HEK293 (cell line): ENCODE data around the gene SPTBN5.

ENCODE experiments used
- CTCF ChIA-PET: fragments of 350-600 bp; formaldehyde crosslinking; extraction: SDS; loops from one replicate; lab custom pipeline; 2021; ENCODE audit warnings: antibody characterized with exemption; lab: Yijun Ruan, JAX
- POLR2A ChIA-PET: fragments of 300-600 bp; formaldehyde crosslinking; extraction: SDS; loops from one replicate; lab custom pipeline; 2020; ENCODE audit warnings: antibody characterized with exemption, inconsistent platforms; lab: Yijun Ruan, JAX
- H3K27ac ChIP-seq: fragments of 200-500 bp; sonication (Bioruptor generic); 2 replicates; pipeline ENCODE4 v1.5.1; 2014; ENCODE audit warnings: low read depth, low read length, control low read depth, inconsistent platforms; ENCODE audit errors: extremely low read depth
- H3K36me3 ChIP-seq, 2 experiments: fragments of 200-500 bp in 1 of 2; sonication (Bioruptor generic) in 1 of 2; 1 replicate in 1 of 2; 2 replicates in 1 of 2; pipeline ENCODE4 v1.5.1; 2014 to 2017; ENCODE audit warnings: inconsistent platforms in 2 of 2, low read length in 2 of 2; ENCODE audit not compliant: control insufficient read depth in 2 of 2, insufficient read depth in 1 of 2
- H3K4me1 ChIP-seq: fragments of 200-500 bp; sonication (Bioruptor generic); 2 replicates; pipeline ENCODE4 v1.5.1; 2014; ENCODE audit warnings: mild to moderate bottlenecking, low read length, inconsistent platforms; ENCODE audit not compliant: control insufficient read depth, insufficient read depth
- H3K4me3 ChIP-seq: 2 replicates; pipeline ENCODE4 v1.5.1; 2011; ENCODE audit warnings: low read depth, mild to moderate bottlenecking, control low read depth, low read length, moderate library complexity
- H3K9me3 ChIP-seq: fragments of 200-500 bp; sonication (Bioruptor generic); 2 replicates; pipeline ENCODE4 v1.5.1; 2014; ENCODE audit warnings: low read depth, low read length, inconsistent platforms; ENCODE audit not compliant: control insufficient read depth, insufficient read depth
- FEZF1 ChIP-seq: fragments of 450-650 bp; formaldehyde crosslinking; IDR thresholded peaks from 2 replicates; pipeline ENCODE4 v1.5.1; 2016; ENCODE audit warnings: missing biosample characterization, missing genetic modification characterization
- KLF1 ChIP-seq: fragments of 450-650 bp; formaldehyde crosslinking; IDR thresholded peaks from 2 replicates; pipeline ENCODE4 v1.5.1; 2016; ENCODE audit warnings: missing biosample characterization, missing genetic modification characterization
- PBX3 ChIP-seq: sonication (generic); formaldehyde crosslinking; IDR thresholded peaks from 2 replicates; pipeline ENCODE4 v1.8.1; 2022; ENCODE audit warnings: mild to moderate bottlenecking, moderate library complexity, missing genetic modification reagents
- PRDM1 ChIP-seq: fragments of 450-650 bp; formaldehyde crosslinking; IDR thresholded peaks from 2 replicates; pipeline ENCODE4; 2016; ENCODE audit warnings: missing biosample characterization, missing genetic modification characterization
- PRDM10 ChIP-seq: fragments of 450-650 bp; formaldehyde crosslinking; IDR thresholded peaks from 2 replicates; pipeline ENCODE4 v1.5.1; 2016; ENCODE audit warnings: missing biosample characterization, missing genetic modification characterization
- ZBTB48 ChIP-seq: fragments of 450-650 bp; formaldehyde crosslinking; IDR thresholded peaks from 2 replicates; pipeline ENCODE4 v1.5.1; 2016; ENCODE audit warnings: missing biosample characterization, missing genetic modification characterization
- ZNF155 ChIP-seq: fragments of 450-650 bp; formaldehyde crosslinking; IDR thresholded peaks from 2 replicates; pipeline ENCODE4 v1.5.1; 2016; ENCODE audit warnings: missing biosample characterization, missing genetic modification characterization
- ZNF2 ChIP-seq: fragments of 450-650 bp; formaldehyde crosslinking; IDR thresholded peaks from 2 replicates; pipeline ENCODE4 v1.5.1; 2016; ENCODE audit warnings: missing biosample characterization, missing genetic modification characterization
- ZNF211 ChIP-seq: fragments of 450-650 bp; formaldehyde crosslinking; IDR thresholded peaks from 2 replicates; pipeline ENCODE4 v1.5.1; 2016; ENCODE audit warnings: low read depth, missing biosample characterization, missing genetic modification characterization
- ZNF266 ChIP-seq: fragments of 450-650 bp; formaldehyde crosslinking; IDR thresholded peaks from 2 replicates; pipeline ENCODE4 v1.5.1; 2016; ENCODE audit warnings: missing biosample characterization, missing genetic modification characterization, low read depth
- ZNF280C ChIP-seq: fragments of 450-650 bp; formaldehyde crosslinking; IDR thresholded peaks from 2 replicates; pipeline ENCODE4 v1.5.1; 2016; ENCODE audit warnings: missing biosample characterization, missing genetic modification characterization
- ZNF426 ChIP-seq: fragments of 450-650 bp; formaldehyde crosslinking; IDR thresholded peaks from 2 replicates; pipeline ENCODE4 v1.5.1; 2017; ENCODE audit warnings: missing biosample characterization, missing genetic modification characterization, mild to moderate bottlenecking, inconsistent platforms, moderate library complexity
- ZNF513 ChIP-seq: fragments of 450-650 bp; IDR thresholded peaks from 2 replicates; pipeline ENCODE4 v1.5.1; 2018; ENCODE audit warnings: missing biosample characterization, missing genetic modification characterization
- ZNF530 ChIP-seq: fragments of 450-650 bp; formaldehyde crosslinking; IDR thresholded peaks from 2 replicates; pipeline ENCODE4 v1.5.1; 2016; ENCODE audit warnings: low read depth, missing biosample characterization, missing genetic modification characterization
- ZNF560 ChIP-seq: fragments of 450-650 bp; formaldehyde crosslinking; IDR thresholded peaks from 2 replicates; pipeline ENCODE4 v1.5.1; 2017; ENCODE audit warnings: missing biosample characterization, missing genetic modification characterization, borderline replicate concordance
- ZSCAN16 ChIP-seq: fragments of 450-650 bp; formaldehyde crosslinking; IDR thresholded peaks from 2 replicates; pipeline ENCODE4 v1.5.1; 2016; ENCODE audit warnings: missing biosample characterization, missing genetic modification characterization
- TF ChIP-seq, protein P1 (sequence below): fragments of 450-650 bp; formaldehyde crosslinking; IDR thresholded peaks from 2 replicates; pipeline ENCODE4 v1.5.1; 2016; ENCODE audit warnings: missing biosample characterization, missing genetic modification characterization, borderline replicate concordance

Gene SPTBN5

GRCh38 chr15:41822471-41822870 lies 71.4 kb downstream of the SPTBN5 start:
- POLR2A ChIA-PET, result no interaction called here
- no peak overlapping the region for H3K4me3 ChIP-seq
- H3K9me3 ChIP-seq, result no peaks in the 10 kb centered on the region
- no peak overlapping the region for H3K27ac ChIP-seq
- CTCF ChIA-PET, result interaction anchor here (0.5 to 2.1 kb wide), 2 partner anchors 11 to 342 kb away, joined by 3 to 7 read pairs; no protein-coding TSS in a partner anchor
- TF ChIP-seq ZNF211 (tag by site-specific recombination), result no peak
- no peak for TF ChIP-seq PRDM10 (tag by site-specific recombination)
- TF ChIP-seq ZNF155, result no peak
- no peak for TF ChIP-seq ZNF513 (tag by site-specific recombination)
- no peak for TF ChIP-seq PBX3 (CRISPR knock-in tag)
- TF ChIP-seq ZBTB48 (tag by site-specific recombination), result no peak
- TF ChIP-seq ZSCAN16, result no peak
- TF ChIP-seq PRDM1 (tag by site-specific recombination), result no peak
- no peak for TF ChIP-seq ZNF426 (tag by site-specific recombination)
- TF ChIP-seq KLF1, result no peak
- no peak for TF ChIP-seq ZNF266 (tag by site-specific recombination)
- TF ChIP-seq ZNF560 (tag by site-specific recombination), result no peak
- TF ChIP-seq FEZF1 (tag by site-specific recombination), result no peak
- no peak for TF ChIP-seq ZNF280C (tag by site-specific recombination)
- TF ChIP-seq ZNF530 (tag by site-specific recombination), result no peak
- TF ChIP-seq, protein P1, sequence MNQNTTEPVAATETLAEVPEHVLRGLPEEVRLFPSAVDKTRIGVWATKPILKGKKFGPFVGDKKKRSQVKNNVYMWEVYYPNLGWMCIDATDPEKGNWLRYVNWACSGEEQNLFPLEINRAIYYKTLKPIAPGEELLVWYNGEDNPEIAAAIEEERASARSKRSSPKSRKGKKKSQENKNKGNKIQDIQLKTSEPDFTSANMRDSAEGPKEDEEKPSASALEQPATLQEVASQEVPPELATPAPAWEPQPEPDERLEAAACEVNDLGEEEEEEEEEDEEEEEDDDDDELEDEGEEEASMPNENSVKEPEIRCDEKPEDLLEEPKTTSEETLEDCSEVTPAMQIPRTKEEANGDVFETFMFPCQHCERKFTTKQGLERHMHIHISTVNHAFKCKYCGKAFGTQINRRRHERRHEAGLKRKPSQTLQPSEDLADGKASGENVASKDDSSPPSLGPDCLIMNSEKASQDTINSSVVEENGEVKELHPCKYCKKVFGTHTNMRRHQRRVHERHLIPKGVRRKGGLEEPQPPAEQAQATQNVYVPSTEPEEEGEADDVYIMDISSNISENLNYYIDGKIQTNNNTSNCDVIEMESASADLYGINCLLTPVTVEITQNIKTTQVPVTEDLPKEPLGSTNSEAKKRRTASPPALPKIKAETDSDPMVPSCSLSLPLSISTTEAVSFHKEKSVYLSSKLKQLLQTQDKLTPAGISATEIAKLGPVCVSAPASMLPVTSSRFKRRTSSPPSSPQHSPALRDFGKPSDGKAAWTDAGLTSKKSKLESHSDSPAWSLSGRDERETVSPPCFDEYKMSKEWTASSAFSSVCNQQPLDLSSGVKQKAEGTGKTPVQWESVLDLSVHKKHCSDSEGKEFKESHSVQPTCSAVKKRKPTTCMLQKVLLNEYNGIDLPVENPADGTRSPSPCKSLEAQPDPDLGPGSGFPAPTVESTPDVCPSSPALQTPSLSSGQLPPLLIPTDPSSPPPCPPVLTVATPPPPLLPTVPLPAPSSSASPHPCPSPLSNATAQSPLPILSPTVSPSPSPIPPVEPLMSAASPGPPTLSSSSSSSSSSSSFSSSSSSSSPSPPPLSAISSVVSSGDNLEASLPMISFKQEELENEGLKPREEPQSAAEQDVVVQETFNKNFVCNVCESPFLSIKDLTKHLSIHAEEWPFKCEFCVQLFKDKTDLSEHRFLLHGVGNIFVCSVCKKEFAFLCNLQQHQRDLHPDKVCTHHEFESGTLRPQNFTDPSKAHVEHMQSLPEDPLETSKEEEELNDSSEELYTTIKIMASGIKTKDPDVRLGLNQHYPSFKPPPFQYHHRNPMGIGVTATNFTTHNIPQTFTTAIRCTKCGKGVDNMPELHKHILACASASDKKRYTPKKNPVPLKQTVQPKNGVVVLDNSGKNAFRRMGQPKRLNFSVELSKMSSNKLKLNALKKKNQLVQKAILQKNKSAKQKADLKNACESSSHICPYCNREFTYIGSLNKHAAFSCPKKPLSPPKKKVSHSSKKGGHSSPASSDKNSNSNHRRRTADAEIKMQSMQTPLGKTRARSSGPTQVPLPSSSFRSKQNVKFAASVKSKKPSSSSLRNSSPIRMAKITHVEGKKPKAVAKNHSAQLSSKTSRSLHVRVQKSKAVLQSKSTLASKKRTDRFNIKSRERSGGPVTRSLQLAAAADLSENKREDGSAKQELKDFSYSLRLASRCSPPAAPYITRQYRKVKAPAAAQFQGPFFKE (tag by site-specific recombination), result no peak
- TF ChIP-seq ZNF2, result no peak
- peaks cover 0 to 52% of the 10 kb centered on the region in 2 experiments; a peak in 1 of 3 replicates for H3K36me3 ChIP-seq
- no peaks in the 10 kb centered on the region for H3K4me1 ChIP-seq
